GM12872 (cell line): ENCODE measurements around the gene FBXW11.

Source experiments
- CTCF ChIP-seq: IDR thresholded peaks from 3 replicates; pipeline ENCODE4 v1.5.1; 2011; ENCODE audit warnings: low read depth, mild to moderate bottlenecking, low read length, moderate library complexity; ENCODE audit not compliant: insufficient read depth

The FBXW11 gene

GRCh38 chr5:171867786-171868185 lies 138.7 kb downstream of the FBXW11 start:
- TF ChIP-seq CTCF = no peak

- TF ChIP-seq CTCF = no peak
Measured at GRCh38 chr5:171865471-171865870, 141.0 kb downstream of the FBXW11 start.

- TF ChIP-seq CTCF = no peak
Measured at GRCh38 chr5:171863935-171864334, 142.5 kb downstream of the FBXW11 start.

GRCh38 chr5:171862624-171863023 lies 143.8 kb downstream of the FBXW11 start:
- no peak for TF ChIP-seq CTCF

- no peak for TF ChIP-seq CTCF
Measured at GRCh38 chr5:171861381-171861780, 145.1 kb downstream of the FBXW11 start.

GRCh38 chr5:171858303-171858702 lies 148.1 kb downstream of the FBXW11 start:
- TF ChIP-seq CTCF = peak; percentile 67

GRCh38 chr5:171857489-171857876 lies 149.0 kb downstream of the FBXW11 start:
- TF ChIP-seq CTCF = no peak
